HCT116 (cell line): Measurements from ENCODE around the gene NGRN. TPM values are rescaled to one million over a fixed set of nuclear protein-coding genes. Genes with fewer than 3 reads are reported as not detected.

Experiments
- ATAC-seq: fragments of 200-7000 bp; cut with Tn5 transposase; 2 replicates; pipeline ENCODE4 v1.9.1; 2020; ENCODE audit warnings: mild to moderate bottlenecking, moderate library complexity
- BruUV-seq: library from RNA; stranded (reverse); fragments of 400-500 nt; replicated peaks from 2 replicates; lab custom pipeline; 2021; lab: Mats Ljungman, UMichigan
- CTCF ChIA-PET: fragments of 300-600 bp; sonication (Branson Sonifier 250); formaldehyde crosslinking; loops from one replicate; lab custom pipeline; 2021; ENCODE audit warnings: antibody characterized with exemption; lab: Charles Lee
- POLR2A ChIA-PET: fragments of 300-600, 350-600 bp; sonication (Branson Sonifier 250); formaldehyde crosslinking; loops from one replicate; lab custom pipeline; 2021; ENCODE audit warnings: antibody characterized with exemption; lab: Charles Lee
- RAD21 ChIA-PET, 2 experiments: fragments of 300-600 bp; sonication (Branson Sonifier 250); formaldehyde crosslinking; loops; one replicate each; lab custom pipeline; 2023; ENCODE audit warnings: low total read pairs in 2 of 2; ENCODE audit not compliant: uncharacterized antibody in 2 of 2, unreplicated experiment in 2 of 2, low non-redundant PET in 1 of 2; lab: Charles Lee
- DNase-seq: peaks from one replicate; pipeline ENCODE4 v3.0.0-alpha.2; 2010; ENCODE audit warnings: low read depth, low spot score
- H2AFZ ChIP-seq: fragments of 200-600 bp; shearing (Covaris generic), sonication (generic); 2 replicates; pipeline ENCODE4 v1.6.1; 2017; ENCODE audit warnings: low read depth, mixed run types, mixed read lengths, antibody characterized with exemption, low read length; ENCODE audit not compliant: poor library complexity, severe bottlenecking
- H3K27ac ChIP-seq: 2 replicates; pipeline ENCODE4 v1.5.1; 2012; ENCODE audit warnings: low read depth, low read length
- H3K27me3 ChIP-seq: fragments of 200-600 bp; sonication (generic); 2 replicates; pipeline ENCODE4 v1.6.1; 2016; ENCODE audit warnings: mixed run types, low read length, mixed read lengths; ENCODE audit not compliant: insufficient read depth
- H3K36me3 ChIP-seq, 2 experiments: fragments of 200-500 bp in 1 of 2; fragments of 200-600 bp in 1 of 2; sonication (Bioruptor generic) in 1 of 2; sonication (generic) in 1 of 2; 2 replicates each; pipeline versions ENCODE4 v1.5.1 to v1.6.1; 2014 to 2016; ENCODE audit warnings: low read length in 2 of 2, inconsistent platforms in 1 of 2, mixed read lengths in 1 of 2, mixed run types in 1 of 2; ENCODE audit not compliant: insufficient read depth in 2 of 2, control insufficient read depth in 1 of 2
- H3K4me1 ChIP-seq, 2 experiments: fragments of 200-600 bp in 1 of 2; sonication (generic) in 1 of 2; 2 replicates each; pipeline versions ENCODE4 v1.5.1 to v1.6.1; 2012 to 2017; ENCODE audit warnings: low read length in 2 of 2, inconsistent platforms in 1 of 2, mild to moderate bottlenecking in 1 of 2, mixed read lengths in 1 of 2, mixed run types in 1 of 2, moderate library complexity in 1 of 2; ENCODE audit not compliant: insufficient read depth in 2 of 2, control insufficient read depth in 1 of 2
- H3K4me2 ChIP-seq: fragments of 200-600 bp; sonication (generic); 2 replicates; pipeline ENCODE4 v1.6.1; 2017; ENCODE audit warnings: mixed run types, low read length, mixed read lengths
- H3K4me3 ChIP-seq, 2 experiments: fragments of 200-600 bp in 1 of 2; sonication (generic) in 1 of 2; replicated peaks in 1 of 2; 2 replicates each; pipeline ENCODE4 v1.5.1; 2011 to 2016; ENCODE audit warnings: low read length in 2 of 2, control low read depth in 1 of 2, low read depth in 1 of 2, mild to moderate bottlenecking in 1 of 2, mixed read lengths in 1 of 2, mixed run types in 1 of 2
- H3K79me2 ChIP-seq: fragments of 200-600 bp; sonication (generic); 2 replicates; pipeline ENCODE4 v1.6.1; 2017; ENCODE audit warnings: mild to moderate bottlenecking, mixed run types, low read length, moderate library complexity, mixed read lengths; ENCODE audit not compliant: insufficient read depth
- H3K9ac ChIP-seq: fragments of 200-600 bp; sonication (generic); 2 replicates; pipeline ENCODE4 v1.6.1; 2016; ENCODE audit warnings: low read length, mixed read lengths
- H3K9me2 ChIP-seq: fragments of 200-600 bp; sonication (generic), shearing (Covaris generic); 2 replicates; pipeline ENCODE4 v1.6.1; 2017; ENCODE audit warnings: mixed run types, mild to moderate bottlenecking, moderate library complexity; ENCODE audit not compliant: insufficient read depth
- H3K9me3 ChIP-seq, 2 experiments: fragments of 200-500 bp in 1 of 2; fragments of 200-600 bp in 1 of 2; sonication (Bioruptor generic) in 1 of 2; sonication (generic) in 1 of 2; 2 replicates each; pipeline ENCODE4 v1.6.1; 2014 to 2017; ENCODE audit warnings: low read length in 2 of 2, mixed read lengths in 2 of 2, inconsistent platforms in 1 of 2, low read depth in 1 of 2, mild to moderate bottlenecking in 1 of 2, mixed run types in 1 of 2, moderate library complexity in 1 of 2; ENCODE audit not compliant: control insufficient read depth in 1 of 2, insufficient read depth in 1 of 2
- H4K20me1 ChIP-seq: fragments of 200-600 bp; sonication (generic), shearing (Covaris generic); 2 replicates; pipeline ENCODE4 v1.6.1; 2017; ENCODE audit warnings: mixed run types, mild to moderate bottlenecking, moderate library complexity; ENCODE audit not compliant: insufficient read depth
- ATF3 ChIP-seq: IDR thresholded peaks from 2 replicates; pipeline ENCODE4 v1.6.1; 2012
- CBX3 ChIP-seq: IDR thresholded peaks from 2 replicates; pipeline ENCODE4 v1.6.1; 2012; ENCODE audit warnings: low read depth
- CEBPB ChIP-seq: IDR thresholded peaks from 2 replicates; pipeline ENCODE4 v1.6.1; 2012; ENCODE audit warnings: low read depth
- EZH2 ChIP-seq: fragments of 200-600 bp; sonication (generic); IDR thresholded peaks from 2 replicates; pipeline ENCODE4 v1.6.1; 2017; ENCODE audit warnings: antibody characterized with exemption, mixed run types
- FOSL1 ChIP-seq: IDR thresholded peaks from 2 replicates; pipeline ENCODE4 v1.6.1; 2012; ENCODE audit warnings: low read depth
- JUND ChIP-seq: IDR thresholded peaks from 2 replicates; pipeline ENCODE4 v1.6.1; 2012
- POLR2A ChIP-seq: IDR thresholded peaks from 2 replicates; pipeline ENCODE4 v1.7.0; 2011; ENCODE audit warnings: borderline replicate concordance; ENCODE audit not compliant: insufficient read depth, insufficient read length; ENCODE audit errors: extremely low read depth
- POLR2AphosphoS5 ChIP-seq: IDR thresholded peaks from 2 replicates; pipeline ENCODE4 v1.6.1; 2011; ENCODE audit warnings: mild to moderate bottlenecking, low read depth, low read length, moderate library complexity
- REST ChIP-seq: IDR thresholded peaks from 2 replicates; pipeline ENCODE4 v1.6.1; 2012; ENCODE audit warnings: low read depth
- SIN3A ChIP-seq: IDR thresholded peaks from 2 replicates; pipeline ENCODE4 v1.6.1; 2012; ENCODE audit warnings: low read depth
- SP1 ChIP-seq: IDR thresholded peaks from 2 replicates; pipeline ENCODE4 v1.6.1; 2012; ENCODE audit warnings: low read depth
- YY1 ChIP-seq: IDR thresholded peaks from 2 replicates; pipeline ENCODE4 v1.6.1; 2011; ENCODE audit warnings: low read length, low read depth, moderate library complexity, mild to moderate bottlenecking; ENCODE audit not compliant: insufficient replicate concordance; ENCODE audit errors: extremely low read depth
- ZBTB33 ChIP-seq: IDR thresholded peaks from 2 replicates; pipeline ENCODE4 v1.6.1; 2011; ENCODE audit warnings: mild to moderate bottlenecking, low read length, moderate library complexity; ENCODE audit not compliant: insufficient replicate concordance; ENCODE audit errors: extremely low read depth
- ZFX ChIP-seq: fragments of 450-650 bp; IDR thresholded peaks from 2 replicates; pipeline ENCODE4 v1.6.1; 2017
- intact Hi-C: fragments of 100-400 bp; cut with micrococcal nuclease; formaldehyde crosslinking; loops from 2 replicates; pipeline ENCODE4 v1.10.0; 2022
- total RNA-seq: library from RNA; stranded (reverse); gene quantifications from one replicate; pipeline ENCODE4 v1.2.1, GENCODE V29; 2021; ENCODE audit not compliant: unreplicated experiment

The NGRN gene
- total RNA-seq, 1 experiment from 2014 or later: 72.7 TPM

- TF ChIP-seq CBX3: no peak
- TF ChIP-seq POLR2A: peak; percentile 67
- no peak for TF ChIP-seq ZFX
- no peak for TF ChIP-seq EZH2
- TF ChIP-seq POLR2AphosphoS5: peak; percentile 73
- TF ChIP-seq SP1: no peak
- no peak for TF ChIP-seq SIN3A
- no peak for TF ChIP-seq REST
- no peak for TF ChIP-seq JUND
- TF ChIP-seq CEBPB: no peak
- TF ChIP-seq ATF3: no peak
- TF ChIP-seq ZBTB33: no peak
- no peak for TF ChIP-seq FOSL1
- TF ChIP-seq YY1: no peak
- ChIA-PET RAD21 (interaction anchor here in 1 of 2 experiments (1.3 kb wide), 1 partner anchor 15 kb away, joined by 6 read pairs; no protein-coding TSS in a partner anchor), CTCF (interaction anchor here (0.6 to 2.7 kb wide), 12 partner anchors 12 to 147 kb away, joined by 3 to 26 read pairs (median 4); partner anchors contain the start of gene TTLL13), POLR2A (interaction anchor here (0.5 to 1.9 kb wide), 13 partner anchors 11 to 341 kb away, joined by 3 to 9 read pairs (median 4); partner anchors contain the start of genes AP3S2, IDH2 and TTLL13)
- DNase-seq (no peak), ATAC-seq (no peak)
- peak within 1 kb of the TSS; percentile 85 for H3K9ac ChIP-seq
- TSS peak; percentile 61 for BruUV-seq
- no peaks in the 10 kb centered on the region for H4K20me1 ChIP-seq
- H3K27ac ChIP-seq: peak within 1 kb of the TSS; percentile 69
- peaks cover 13 to 28% of the 10 kb centered on the region in 2 experiments; a peak in 3 of 4 replicates for H3K36me3 ChIP-seq
- peaks cover 15% of the 10 kb centered on the region for H3K79me2 ChIP-seq
- H3K4me3 ChIP-seq: peak within 1 kb of the TSS; percentile 67 to 87
- no peaks in the 10 kb centered on the region for H3K27me3 ChIP-seq
- H3K4me2 ChIP-seq: peak within 1 kb of the TSS; percentile 89
- H2AFZ ChIP-seq: no peak within 1 kb of the TSS
- H3K9me2 ChIP-seq: no peaks in the 10 kb centered on the region
- peaks cover 9 to 49% of the 10 kb centered on the region in 2 experiments; a peak in 3 of 4 replicates for H3K4me1 ChIP-seq
- H3K9me3 ChIP-seq: no peaks in the 10 kb centered on the region
- intact Hi-C loops: no loop called here
Measured at GRCh38 chr15:90234096-90234988, 31.1 kb upstream of the NGRN start, which contains the start of gene GDPGP1. Gene GDPGP1, plus strand, starts transcription at chr15:90234209. Its CDS starts 6,700 bp downstream, at chr15:90240909.
